ENCODE data around the gene CALM3.

DNA sequence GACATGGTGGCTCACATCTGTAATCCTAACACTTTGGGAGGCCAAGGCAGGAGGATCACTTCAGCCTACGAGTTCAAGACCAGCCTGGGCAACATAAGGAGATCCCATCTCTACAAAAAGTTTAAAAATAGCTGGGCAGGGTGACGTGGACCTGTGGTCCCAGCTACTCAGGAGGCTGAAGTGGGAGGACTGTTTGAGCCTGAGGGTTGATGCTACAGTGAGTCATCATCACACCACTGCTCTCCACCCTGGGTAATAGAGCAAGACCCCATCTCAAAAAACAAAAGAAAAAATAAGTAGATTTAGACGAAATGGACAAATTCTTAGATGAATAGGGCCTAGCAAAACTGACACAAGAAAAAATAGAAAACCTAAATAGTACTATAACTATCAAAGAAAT is 45.3 kb downstream of the CALM3 start:
- TF ChIP-seq, protein P1, sequence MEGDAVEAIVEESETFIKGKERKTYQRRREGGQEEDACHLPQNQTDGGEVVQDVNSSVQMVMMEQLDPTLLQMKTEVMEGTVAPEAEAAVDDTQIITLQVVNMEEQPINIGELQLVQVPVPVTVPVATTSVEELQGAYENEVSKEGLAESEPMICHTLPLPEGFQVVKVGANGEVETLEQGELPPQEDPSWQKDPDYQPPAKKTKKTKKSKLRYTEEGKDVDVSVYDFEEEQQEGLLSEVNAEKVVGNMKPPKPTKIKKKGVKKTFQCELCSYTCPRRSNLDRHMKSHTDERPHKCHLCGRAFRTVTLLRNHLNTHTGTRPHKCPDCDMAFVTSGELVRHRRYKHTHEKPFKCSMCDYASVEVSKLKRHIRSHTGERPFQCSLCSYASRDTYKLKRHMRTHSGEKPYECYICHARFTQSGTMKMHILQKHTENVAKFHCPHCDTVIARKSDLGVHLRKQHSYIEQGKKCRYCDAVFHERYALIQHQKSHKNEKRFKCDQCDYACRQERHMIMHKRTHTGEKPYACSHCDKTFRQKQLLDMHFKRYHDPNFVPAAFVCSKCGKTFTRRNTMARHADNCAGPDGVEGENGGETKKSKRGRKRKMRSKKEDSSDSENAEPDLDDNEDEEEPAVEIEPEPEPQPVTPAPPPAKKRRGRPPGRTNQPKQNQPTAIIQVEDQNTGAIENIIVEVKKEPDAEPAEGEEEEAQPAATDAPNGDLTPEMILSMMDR (IDR thresholded peaks at IDR 0.05), result no peak
- TF ChIP-seq POLR2A (IDR thresholded peaks at IDR 0.05), result no peak
